Naive thymus-derived CD4-positive, alpha-beta T cell (primary cell): ENCODE results near the gene HYI. TPM values are rescaled to one million over a fixed set of nuclear protein-coding genes. Genes with fewer than 3 reads are reported as not detected.
A peak's percentile ranks its signal among the peaks of the same experiment; 100 is the strongest.

ENCODE experiments used
- ATAC-seq: fragments of 150-1000 bp; cut with Tn5 transposase; 2 replicates; pipeline ENCODE4 v1.10.0; 2021; ENCODE audit warnings: mild to moderate bottlenecking, moderate library complexity
- CTCF ChIA-PET: fragments of 350-600 bp; sonication (Branson Sonifier 250); formaldehyde crosslinking; loops from one replicate; lab custom pipeline; 2021; ENCODE audit warnings: antibody characterized with exemption; lab: Charles Lee
- POLR2A ChIA-PET: fragments of 350-600 bp; sonication (Branson Sonifier 250); formaldehyde crosslinking; loops from one replicate; lab custom pipeline; 2021; ENCODE audit warnings: antibody characterized with exemption, inconsistent platforms; lab: Charles Lee
- DNase-seq, 9 donors: peaks; one replicate each; pipeline versions ENCODE4 v3.0.0 to v3.0.0-alpha.2; 2020 to 2022; ENCODE audit warnings: mixed read lengths in 1 of 9
- H3K27ac ChIP-seq: one replicate; pipeline ENCODE4 v1.7.0; 2013; ENCODE audit warnings: mild to moderate bottlenecking, low read depth, low read length, moderate library complexity
- H3K27me3 ChIP-seq, 2 donors: one replicate each; pipeline ENCODE4 v1.7.0; 2013; ENCODE audit warnings: low read length in 2 of 2, mild to moderate bottlenecking in 2 of 2, moderate library complexity in 2 of 2; ENCODE audit not compliant: control insufficient read depth in 2 of 2, insufficient read depth in 2 of 2
- H3K36me3 ChIP-seq, 3 experiments: 1 replicate in 2 of 3; 2 replicates in 1 of 3; pipeline ENCODE4 v1.7.0; 2013; ENCODE audit warnings: low read length in 3 of 3, mild to moderate bottlenecking in 3 of 3, moderate library complexity in 1 of 3; ENCODE audit not compliant: insufficient read depth in 3 of 3, control insufficient read depth in 2 of 3
- H3K4me1 ChIP-seq, 2 donors: one replicate each; pipeline ENCODE4 v1.7.0; 2013; ENCODE audit warnings: low read length in 2 of 2, mild to moderate bottlenecking in 2 of 2, moderate library complexity in 1 of 2; ENCODE audit not compliant: control insufficient read depth in 2 of 2, insufficient read depth in 2 of 2
- H3K4me3 ChIP-seq: 2 replicates; pipeline ENCODE4 v1.7.0; 2013; ENCODE audit warnings: mild to moderate bottlenecking, low read length
- H3K9me3 ChIP-seq, 3 experiments: 1 replicate in 2 of 3; 2 replicates in 1 of 3; pipeline ENCODE4 v1.7.0; 2013; ENCODE audit warnings: low read length in 3 of 3; ENCODE audit not compliant: control insufficient read depth in 2 of 3
- H3K27ac Mint-ChIP-seq, 9 donors: one replicate each; pipeline ENCODE4 v1.8.0; 2020 to 2022; ENCODE audit warnings: mixed read lengths in 9 of 9, mild to moderate bottlenecking in 8 of 9, moderate library complexity in 5 of 9, inconsistent platforms in 2 of 9
- H3K27me3 Mint-ChIP-seq, 5 donors: one replicate each; pipeline ENCODE4 v1.8.0; 2021 to 2022; ENCODE audit warnings: mixed read lengths in 5 of 5, mild to moderate bottlenecking in 1 of 5
- H3K36me3 Mint-ChIP-seq, 5 donors: one replicate each; pipeline ENCODE4 v1.8.0; 2020 to 2022; ENCODE audit warnings: mixed read lengths in 5 of 5, mild to moderate bottlenecking in 3 of 5, inconsistent platforms in 1 of 5
- H3K4me1 Mint-ChIP-seq, 7 donors: one replicate each; pipeline ENCODE4 v1.8.0; 2020 to 2022; ENCODE audit warnings: mixed read lengths in 7 of 7, mild to moderate bottlenecking in 3 of 7, inconsistent platforms in 1 of 7
- H3K4me3 Mint-ChIP-seq, 10 donors: one replicate each; pipeline ENCODE4 v1.8.0; 2020 to 2022; ENCODE audit warnings: mild to moderate bottlenecking in 10 of 10, mixed read lengths in 10 of 10, moderate library complexity in 6 of 10, inconsistent platforms in 2 of 10
- H3K9me3 Mint-ChIP-seq, 11 donors: one replicate each; pipeline ENCODE4 v1.8.0; 2020 to 2022; ENCODE audit warnings: mixed read lengths in 11 of 11, mild to moderate bottlenecking in 4 of 11, inconsistent platforms in 1 of 11, moderate library complexity in 1 of 11
- intact Hi-C, 2 donors: fragments of 100-400 bp; cut with micrococcal nuclease; formaldehyde crosslinking; loops; one replicate each; pipeline ENCODE4 v1.15.1; 2023
- polyA plus RNA-seq, 2 donors: library from polyadenylated mRNA; unstranded; fragments of 300-500 nt; fragmentation: Illumina TruSeq; gene quantifications; one replicate each; pipeline ENCODE4 v1.2.3, GENCODE V29; 2021
- total RNA-seq, 6 experiments: library from RNA in 5 of 6; stranded (reverse) in 5 of 6; gene quantifications; 1 replicate in 5 of 6; 2 replicates in 1 of 6; pipeline ENCODE4 v1.2.3 and lab custom pipeline; 2021 to 2026

HYI gene
- total and polyA plus RNA-seq, 7 experiments from 2014 or later = 4.4 to 29.3 (median 22.3) TPM

DNA sequence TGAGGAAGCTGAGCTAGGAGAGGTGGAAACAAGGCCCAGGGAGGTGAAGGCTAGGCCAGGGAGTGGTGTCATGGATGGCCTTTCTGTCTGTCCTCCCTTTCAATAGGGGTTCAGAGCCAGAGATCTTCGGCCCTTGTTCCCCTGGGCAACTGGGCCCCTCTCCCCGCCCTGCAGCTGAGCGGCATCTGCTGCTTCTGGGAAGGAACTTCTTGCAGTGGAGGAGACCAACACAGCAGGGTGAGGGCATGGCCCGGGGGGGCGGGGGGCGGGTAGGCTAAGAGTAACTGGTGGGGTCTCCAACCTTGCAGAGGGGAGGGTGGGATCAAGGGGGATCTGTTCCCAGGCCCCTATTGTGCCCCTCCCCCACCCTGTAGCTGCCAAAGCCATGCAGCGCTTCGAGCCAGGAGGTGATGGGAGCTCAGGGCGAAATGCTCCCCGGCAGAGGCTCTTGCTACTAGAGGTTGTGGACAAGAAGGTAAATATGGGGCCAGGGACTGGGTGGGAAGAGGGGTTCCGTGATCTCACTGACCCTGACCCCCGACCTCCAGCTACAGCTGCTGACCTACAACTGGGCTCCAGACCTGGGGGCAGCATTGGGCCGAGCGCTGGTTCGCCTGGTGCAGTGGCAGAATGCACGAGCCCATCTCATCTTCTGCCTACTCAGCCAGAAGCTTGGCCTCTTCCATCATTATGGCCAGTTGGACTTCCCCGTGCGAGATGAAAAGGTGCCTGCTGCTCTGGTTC, 11.7 kb downstream of the HYI start:
- no peaks in the 10 kb centered on the region for H3K4me1 ChIP-seq
- Mint-ChIP-seq H3K36me3 (peaks cover 4 to 70% (median 21%) of the 10 kb centered on the region in 5 donors), H3K4me1 (peaks cover 0 to 8% (median 0%) of the 10 kb centered on the region in 7 donors), H3K27ac (peak overlapping the region in 1 of 9 donors; percentile 54), H3K9me3 (peaks cover 0 to 1% (median 0%) of the 10 kb centered on the region in 11 donors), H3K27me3 (no peaks in the 10 kb centered on the region), H3K4me3 (no peak overlapping the region)
- no peak overlapping the region for H3K4me3 ChIP-seq
- peaks cover 7 to 98% (median 24%) of the 10 kb centered on the region in 3 experiments for H3K36me3 ChIP-seq
- intact Hi-C loops = no loop called here
- ChIA-PET CTCF (no interaction called here), POLR2A (interaction anchor here (0.6 to 1.6 kb wide), 3 partner anchors 10 to 13 kb away, joined by 3 to 5 read pairs (median 4); partner anchors contain the start of gene HYI)
- no peak overlapping the region for H3K27ac ChIP-seq
- DNase-seq (no peak), ATAC-seq (no peak)
- no peaks in the 10 kb centered on the region for H3K27me3 ChIP-seq
- H3K9me3 ChIP-seq = no peaks in the 10 kb centered on the region

DNA sequence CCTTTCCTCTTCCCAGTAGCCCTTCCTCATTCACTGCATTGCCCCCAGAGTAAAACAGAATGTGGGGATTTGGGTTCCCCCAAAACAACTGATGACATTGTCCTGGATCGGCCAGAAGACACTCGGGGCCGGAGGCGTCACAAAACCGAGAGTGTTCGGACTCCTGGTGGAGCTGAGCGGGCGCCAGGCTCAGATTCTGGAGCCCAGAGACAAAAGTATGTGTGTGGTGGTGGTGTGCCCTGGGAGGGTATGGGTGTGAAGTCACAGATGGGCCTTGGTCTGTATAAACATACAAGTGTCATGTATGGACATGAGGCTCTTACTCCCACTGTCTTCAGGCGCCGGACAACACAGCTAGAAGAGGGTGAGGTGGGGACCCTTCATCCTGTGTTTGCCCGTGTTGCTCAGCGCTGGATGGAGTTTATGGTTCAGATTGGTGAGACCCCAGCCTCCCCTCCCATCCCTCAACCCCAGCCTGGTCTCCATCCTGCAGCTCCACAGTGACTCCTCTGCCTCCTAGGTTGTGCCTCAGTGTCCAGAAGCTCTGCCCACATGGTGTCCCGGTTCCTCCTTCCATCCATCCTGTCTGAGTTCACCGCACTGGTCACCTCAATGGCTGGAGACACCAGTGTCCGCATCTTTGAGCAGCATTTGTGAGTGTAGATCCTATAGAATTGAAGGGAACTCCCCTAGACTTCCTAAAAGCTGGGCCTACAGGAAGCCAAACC, 12.4 kb downstream of the HYI start:
- DNase-seq = no peak
- Histone ChIP-seq H3K4me3 (no peak overlapping the region), H3K4me1 (no peaks in the 10 kb centered on the region), H3K36me3 (peaks cover 7 to 95% (median 23%) of the 10 kb centered on the region in 3 experiments), H3K27me3 (no peaks in the 10 kb centered on the region), H3K27ac (no peak overlapping the region), H3K9me3 (no peaks in the 10 kb centered on the region)
- Mint-ChIP-seq H3K36me3 (peaks cover 3 to 66% (median 17%) of the 10 kb centered on the region in 5 donors), H3K27me3 (no peaks in the 10 kb centered on the region), H3K27ac (peak overlapping the region in 1 of 9 donors; percentile 54), H3K4me3 (no peak overlapping the region), H3K4me1 (peaks cover 0 to 8% (median 0%) of the 10 kb centered on the region in 7 donors), H3K9me3 (peaks cover 0 to 1% (median 0%) of the 10 kb centered on the region in 11 donors)
- POLR2A ChIA-PET = interaction anchor here (0.6 to 1.7 kb wide), 2 partner anchors 13 kb away, joined by 4 to 9 read pairs; partner anchors contain the start of gene HYI
- ATAC-seq = no peak
- CTCF ChIA-PET = no interaction called here
- intact Hi-C loops = no loop called here

DNA sequence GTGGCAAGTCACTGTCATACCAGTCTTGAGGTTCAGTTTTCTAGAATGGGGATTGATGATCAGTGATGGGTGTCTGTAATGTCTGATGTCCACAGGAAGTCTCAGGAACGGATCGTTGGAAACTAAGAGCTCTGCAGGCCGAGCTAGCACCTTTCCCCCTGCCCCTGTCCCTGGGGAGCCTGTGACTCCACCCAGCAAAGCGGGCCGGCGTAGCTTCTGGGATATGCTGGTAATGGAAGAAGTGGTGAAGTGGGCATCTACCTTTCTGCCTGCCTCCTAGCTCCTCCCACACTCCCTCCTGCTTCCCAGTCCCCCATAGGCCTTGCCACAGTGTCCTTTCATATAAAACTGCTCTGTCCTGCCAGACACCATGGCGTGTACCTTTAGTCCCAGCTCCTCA, 13.4 kb downstream of the HYI start:
- no peaks in the 10 kb centered on the region for H3K27me3 Mint-ChIP-seq
- Histone ChIP-seq H3K4me1 (no peaks in the 10 kb centered on the region), H3K36me3 (peaks cover 7 to 93% (median 21%) of the 10 kb centered on the region in 3 experiments), H3K27ac (no peak overlapping the region), H3K9me3 (no peaks in the 10 kb centered on the region), H3K4me3 (no peak overlapping the region), H3K27me3 (no peaks in the 10 kb centered on the region)
- H3K4me3 Mint-ChIP-seq = no peak overlapping the region
- ATAC-seq (no peak), DNase-seq (no peak)
- CTCF ChIA-PET = no interaction called here
- POLR2A ChIA-PET = interaction anchor here (1.7 kb wide), 1 partner anchor 14 kb away, joined by 9 read pairs; the partner anchor contains the start of gene HYI
- H3K36me3 Mint-ChIP-seq = peaks cover under 1 to 64% (median 11%) of the 10 kb centered on the region in 5 donors
- peak overlapping the region in 1 of 9 donors; percentile 56 for H3K27ac Mint-ChIP-seq
- H3K4me1 Mint-ChIP-seq = peaks cover 0 to 7% (median 0%) of the 10 kb centered on the region in 7 donors
- H3K9me3 Mint-ChIP-seq = no peaks in the 10 kb centered on the region
- intact Hi-C loops = no loop called here

GRCh38 chr1:43439781-43440180, 13.9 kb downstream of the HYI start:
- POLR2A ChIA-PET = interaction anchor here (0.9 to 1.7 kb wide), 2 partner anchors 15 to 22 kb away, joined by 3 to 9 read pairs; partner anchors contain the start of gene HYI

GRCh38 chr1:43438953-43439581, 14.7 kb downstream of the HYI start:
- no peaks in the 10 kb centered on the region for H3K4me1 ChIP-seq
- no peaks in the 10 kb centered on the region for H3K27me3 Mint-ChIP-seq
- peaks cover 10 to 93% (median 20%) of the 10 kb centered on the region in 3 experiments for H3K36me3 ChIP-seq
- no peak overlapping the region for H3K4me3 Mint-ChIP-seq
- no peaks in the 10 kb centered on the region for H3K9me3 ChIP-seq
- peaks cover 0 to 66% (median 6%) of the 10 kb centered on the region in 5 donors for H3K36me3 Mint-ChIP-seq
- ATAC-seq (no peak), DNase-seq (no peak)
- H3K4me3 ChIP-seq = no peak overlapping the region
- H3K9me3 Mint-ChIP-seq = no peaks in the 10 kb centered on the region
- H3K27ac ChIP-seq = no peak overlapping the region
- intact Hi-C loops = no loop called here
- peak overlapping the region in 2 of 9 donors; percentile 55 to 61 for H3K27ac Mint-ChIP-seq
- H3K27me3 ChIP-seq = no peaks in the 10 kb centered on the region
- CTCF ChIA-PET = no interaction called here
- peaks cover 0 to 7% (median 0%) of the 10 kb centered on the region in 7 donors for H3K4me1 Mint-ChIP-seq
- POLR2A ChIA-PET = interaction anchor here (0.9 to 1.7 kb wide), 2 partner anchors 15 to 23 kb away, joined by 3 to 9 read pairs; partner anchors contain the start of gene HYI

More at GRCh38 chr1:43439781-43440180, 13.9 kb downstream of the HYI start:
- Histone ChIP-seq H3K27ac (no peak overlapping the region), H3K27me3 (no peaks in the 10 kb centered on the region), H3K4me1 (no peaks in the 10 kb centered on the region), H3K4me3 (no peak overlapping the region), H3K36me3 (peaks cover 7 to 93% (median 21%) of the 10 kb centered on the region in 3 experiments), H3K9me3 (no peaks in the 10 kb centered on the region)
- peaks cover 5 to 68% (median 7%) of the 10 kb centered on the region in 5 donors for H3K36me3 Mint-ChIP-seq
- H3K27me3 Mint-ChIP-seq = no peaks in the 10 kb centered on the region
- H3K4me1 Mint-ChIP-seq = peaks cover 0 to 7% (median 0%) of the 10 kb centered on the region in 7 donors
- ATAC-seq = no peak
- CTCF ChIA-PET = no interaction called here
- H3K9me3 Mint-ChIP-seq = no peaks in the 10 kb centered on the region
- no peak for DNase-seq
- H3K27ac Mint-ChIP-seq = no peak overlapping the region
- H3K4me3 Mint-ChIP-seq = no peak overlapping the region
- intact Hi-C loops = no loop called here

GRCh38 chr1:43438576-43438952, 15.2 kb downstream of the HYI start:
- Mint-ChIP-seq H3K4me1 (peaks cover 0 to 7% (median 0%) of the 10 kb centered on the region in 7 donors), H3K27me3 (no peaks in the 10 kb centered on the region), H3K4me3 (no peak overlapping the region), H3K36me3 (peaks cover 0 to 66% (median 6%) of the 10 kb centered on the region in 5 donors), H3K27ac (peak overlapping the region in 2 of 9 donors; percentile 33 to 55), H3K9me3 (no peaks in the 10 kb centered on the region)
- ChIA-PET CTCF (no interaction called here), POLR2A (no interaction called here)
- H3K27me3 ChIP-seq = no peaks in the 10 kb centered on the region
- intact Hi-C loops = no loop called here
- no peak for ATAC-seq
- no peak overlapping the region for H3K4me3 ChIP-seq
- H3K4me1 ChIP-seq = no peaks in the 10 kb centered on the region
- no peaks in the 10 kb centered on the region for H3K9me3 ChIP-seq
- H3K27ac ChIP-seq = no peak overlapping the region
- H3K36me3 ChIP-seq = peaks cover 7 to 93% (median 20%) of the 10 kb centered on the region in 3 experiments
- DNase-seq = no peak
